Gastrocnemius medialis (tissue), 4 donors: ENCODE data around the gene PTK7. TPM values are rescaled to one million over a fixed set of nuclear protein-coding genes. Genes with fewer than 3 reads are reported as not detected.

ENCODE experiments used
- ATAC-seq, 2 donors: fragments of 150-250 bp; one replicate each; pipeline ENCODE4 v1.9.1; 2016
- DNase-seq, 2 donors: peaks; one replicate each; pipeline ENCODE4 v3.0.0-alpha.2; 2019
- H3K27ac ChIP-seq, 4 donors: fragments of 200-600 bp; sonication (generic); 1 replicate in 1 of 4; 2 replicates in 3 of 4; pipeline ENCODE4 v1.5.1; 2016 to 2018; ENCODE audit warnings: mild to moderate bottlenecking in 2 of 4, moderate library complexity in 1 of 4
- H3K27me3 ChIP-seq, 3 donors: fragments of 200-600 bp; sonication (generic) in 2 of 3; 1 replicate in 1 of 3; 2 replicates in 2 of 3; pipeline versions ENCODE4 v1.5.1 to v1.6.0; 2016 to 2019; ENCODE audit warnings: mild to moderate bottlenecking in 1 of 3, moderate library complexity in 1 of 3
- H3K36me3 ChIP-seq, 2 donors: fragments of 200-600 bp; sonication (generic) in 1 of 2; one replicate each; pipeline ENCODE4 v1.5.1; 2017 to 2018
- H3K4me1 ChIP-seq, 2 donors: fragments of 200-600 bp; sonication (generic) in 1 of 2; one replicate each; pipeline ENCODE4 v1.5.1; 2016 to 2017; ENCODE audit warnings: mild to moderate bottlenecking in 2 of 2
- H3K4me3 ChIP-seq, 4 donors: fragments of 200-600 bp; sonication (generic) in 3 of 4; 1 replicate in 1 of 4; 2 replicates in 3 of 4; pipeline ENCODE4 v1.5.1; 2016 to 2019; ENCODE audit warnings: mild to moderate bottlenecking in 2 of 4
- H3K9me3 ChIP-seq, 3 donors: fragments of 200-600 bp; sonication (generic) in 2 of 3; 1 replicate in 1 of 3; 2 replicates in 2 of 3; pipeline ENCODE4 v1.5.1; 2016 to 2019
- POLR2A ChIP-seq, 2 donors: fragments of 450-650 bp; IDR thresholded peaks; one replicate each; pipeline ENCODE4 v1.6.1; 2017; ENCODE audit warnings: antibody characterized with exemption in 2 of 2, mild to moderate bottlenecking in 2 of 2, moderate library complexity in 2 of 2
- in situ Hi-C, 4 donors: fragments of 200-750 bp; cut with MboI; loops; one replicate each; pipeline versions ENCODE4 v1.15.0 to v1.8.0; 2017; ENCODE audit warnings: low sequenced_read_pairs in 4 of 4
- intact Hi-C: fragments of 100-400 bp; cut with DNase I; formaldehyde crosslinking; loops from one replicate; pipeline ENCODE4 v1.15.1; 2023; ENCODE audit warnings: low total_unique reads
- total RNA-seq, 4 donors: library from RNA; depleted of rRNA; stranded (reverse); fragments of >200 nt; gene quantifications; one replicate each; pipeline versions ENCODE4 v1.1.0 to v1.2.3, GENCODE V29; 2016
- TF ChIP-seq, protein P1 (sequence below), 5 experiments: fragments of 450-650 bp in 3 of 5; fragments of 200-600 bp in 2 of 5; sonication (generic) in 2 of 5; IDR thresholded peaks in 4 of 5; conservative IDR thresholded peaks in 1 of 5; 1 replicate in 4 of 5; 2 replicates in 1 of 5; pipeline ENCODE4 v1.5.1; 2016 to 2019; ENCODE audit warnings: antibody characterized with exemption in 5 of 5, mild to moderate bottlenecking in 3 of 5, moderate library complexity in 3 of 5

Gene PTK7
- total RNA-seq, 4 donors from 2014 or later, result 0.15 to 0.64 (median 0.24) TPM

GRCh38 chr6:43091020-43091419 lies 14.9 kb downstream of the PTK7 start:
- no peak for TF ChIP-seq POLR2A (IDR thresholded peaks at IDR 0.05)
- TF ChIP-seq, protein P1, sequence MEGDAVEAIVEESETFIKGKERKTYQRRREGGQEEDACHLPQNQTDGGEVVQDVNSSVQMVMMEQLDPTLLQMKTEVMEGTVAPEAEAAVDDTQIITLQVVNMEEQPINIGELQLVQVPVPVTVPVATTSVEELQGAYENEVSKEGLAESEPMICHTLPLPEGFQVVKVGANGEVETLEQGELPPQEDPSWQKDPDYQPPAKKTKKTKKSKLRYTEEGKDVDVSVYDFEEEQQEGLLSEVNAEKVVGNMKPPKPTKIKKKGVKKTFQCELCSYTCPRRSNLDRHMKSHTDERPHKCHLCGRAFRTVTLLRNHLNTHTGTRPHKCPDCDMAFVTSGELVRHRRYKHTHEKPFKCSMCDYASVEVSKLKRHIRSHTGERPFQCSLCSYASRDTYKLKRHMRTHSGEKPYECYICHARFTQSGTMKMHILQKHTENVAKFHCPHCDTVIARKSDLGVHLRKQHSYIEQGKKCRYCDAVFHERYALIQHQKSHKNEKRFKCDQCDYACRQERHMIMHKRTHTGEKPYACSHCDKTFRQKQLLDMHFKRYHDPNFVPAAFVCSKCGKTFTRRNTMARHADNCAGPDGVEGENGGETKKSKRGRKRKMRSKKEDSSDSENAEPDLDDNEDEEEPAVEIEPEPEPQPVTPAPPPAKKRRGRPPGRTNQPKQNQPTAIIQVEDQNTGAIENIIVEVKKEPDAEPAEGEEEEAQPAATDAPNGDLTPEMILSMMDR (IDR thresholded peaks at IDR 0.05 in 4 of 5, conservative IDR thresholded peaks at IDR 0.05 in 1 of 5), result no peak
- ATAC-seq (no peak), DNase-seq (no peak)
- Histone ChIP-seq H3K4me1 (no peaks in the 10 kb centered on the region), H3K36me3 (no peaks in the 10 kb centered on the region), H3K27me3 (no peaks in the 10 kb centered on the region), H3K9me3 (no peaks in the 10 kb centered on the region), H3K27ac (no peak overlapping the region), H3K4me3 (no peak overlapping the region)
- in situ Hi-C loops, result no loop called here
- intact Hi-C loops, result no loop called here

DNA sequence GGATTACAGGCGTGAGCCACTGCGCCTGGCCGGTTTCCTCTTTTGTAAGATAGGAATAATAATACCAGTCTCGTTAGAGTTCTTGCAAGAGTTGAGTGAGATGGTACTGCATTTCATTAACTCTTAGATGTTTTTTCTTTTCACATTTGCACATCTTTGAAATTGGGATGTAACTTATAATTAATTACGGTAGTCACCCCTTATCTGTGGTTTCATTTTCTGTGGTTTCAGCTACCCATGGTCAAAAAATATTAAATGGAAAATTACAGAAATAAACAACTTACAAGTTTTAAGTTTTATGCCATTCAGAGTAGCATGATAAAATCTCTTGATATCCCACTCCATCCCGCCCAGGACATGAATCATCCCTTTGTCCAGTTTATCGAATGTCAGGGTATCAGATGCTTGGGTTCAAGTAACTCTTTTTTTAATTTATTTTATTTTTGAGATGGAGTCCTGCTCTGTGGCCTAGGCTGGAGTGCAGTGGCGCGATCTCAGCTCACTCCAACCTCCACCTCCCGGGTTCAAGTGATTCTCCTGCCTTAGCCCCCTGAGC lies 15.4 kb downstream of the PTK7 start:
- intact Hi-C loops, result no loop called here
- H3K27ac ChIP-seq, result no peak overlapping the region
- H3K4me1 ChIP-seq, result no peaks in the 10 kb centered on the region
- no peak overlapping the region for H3K4me3 ChIP-seq
- TF ChIP-seq POLR2A (IDR thresholded peaks at IDR 0.05), result no peak
- TF ChIP-seq, protein P1 (IDR thresholded peaks at IDR 0.05 in 4 of 5, conservative IDR thresholded peaks at IDR 0.05 in 1 of 5), result no peak
- ATAC-seq, result no peak
- no peaks in the 10 kb centered on the region for H3K9me3 ChIP-seq
- no peaks in the 10 kb centered on the region for H3K36me3 ChIP-seq
- H3K27me3 ChIP-seq, result no peaks in the 10 kb centered on the region
- in situ Hi-C loops, result no loop called here
- DNase-seq, result no peak

DNA sequence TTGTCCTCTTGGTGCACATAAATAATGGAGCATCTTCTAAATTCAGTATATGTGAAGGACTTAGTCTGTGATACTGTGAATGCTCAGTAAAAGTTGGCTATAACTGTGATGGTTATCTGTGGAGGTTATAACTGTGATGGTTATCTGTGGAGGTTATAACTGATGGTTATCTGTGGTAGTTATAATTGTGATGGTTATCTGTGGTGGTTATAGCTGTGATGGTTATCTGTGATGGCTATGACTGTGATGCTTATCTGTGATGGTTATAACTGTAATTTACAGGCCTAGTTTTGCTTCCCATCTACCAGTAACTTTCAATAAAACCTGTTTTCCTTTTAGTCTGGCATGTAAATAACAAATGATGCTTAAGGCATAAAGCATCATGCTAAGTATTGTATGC lies 16.5 kb downstream of the PTK7 start:
- ATAC-seq, result no peak
- no peak for DNase-seq
- no peak for TF ChIP-seq POLR2A (IDR thresholded peaks at IDR 0.05)
- TF ChIP-seq, protein P1 (IDR thresholded peaks at IDR 0.05 in 4 of 5, conservative IDR thresholded peaks at IDR 0.05 in 1 of 5), result no peak
- Histone ChIP-seq H3K4me1 (no peaks in the 10 kb centered on the region), H3K4me3 (no peak overlapping the region), H3K9me3 (no peaks in the 10 kb centered on the region), H3K27me3 (no peaks in the 10 kb centered on the region), H3K27ac (no peak overlapping the region), H3K36me3 (no peaks in the 10 kb centered on the region)
- intact Hi-C loops (no loop called here), in situ Hi-C loops (no loop called here)

DNA sequence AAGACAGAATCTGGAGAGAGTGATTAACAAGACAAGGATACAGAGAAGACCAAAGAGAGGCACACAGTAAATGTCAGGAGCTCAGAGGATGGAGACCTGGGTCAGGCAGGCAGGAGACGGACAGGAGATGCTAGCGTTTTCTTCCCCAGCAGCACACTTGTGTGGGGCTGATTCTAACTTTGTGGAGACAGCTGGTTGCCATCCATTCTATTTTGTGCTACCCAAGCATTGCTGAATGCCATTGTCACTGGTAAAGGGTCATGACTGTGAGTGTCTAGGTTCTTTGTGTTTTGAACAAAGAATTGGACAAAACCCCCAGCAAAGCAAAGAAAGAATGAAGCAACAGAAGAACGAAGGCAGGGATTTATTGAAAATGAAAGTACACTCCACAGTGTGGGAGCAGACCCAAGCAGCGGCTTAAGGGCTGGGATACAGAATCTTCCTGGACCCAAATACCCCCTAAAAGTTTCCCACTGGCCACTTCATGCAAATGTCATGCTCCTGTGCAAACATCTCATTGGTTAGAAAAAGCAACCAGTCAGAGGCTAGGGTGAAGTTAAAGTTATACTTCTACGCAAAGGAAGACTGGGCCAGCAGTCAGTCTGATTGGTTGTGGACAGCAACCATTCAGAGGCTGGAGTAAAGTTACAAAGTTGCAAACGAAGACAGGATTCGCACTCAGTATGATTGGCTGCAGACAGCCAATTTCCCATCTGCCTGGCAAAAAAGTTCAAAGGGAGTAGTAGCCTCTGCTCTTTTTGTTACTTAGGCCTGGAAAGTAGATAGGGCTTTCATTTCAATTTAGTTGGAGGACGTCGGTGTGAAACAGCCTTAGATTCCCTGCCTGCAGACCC lies 17.5 kb downstream of the PTK7 start:
- ATAC-seq (peak; percentile 96 to 99), DNase-seq (peak; percentile 37 to 73)
- peak in 1 of 2 donors; percentile 20 for TF ChIP-seq POLR2A (IDR thresholded peaks at IDR 0.05)
- TF ChIP-seq, protein P1 (IDR thresholded peaks at IDR 0.05 in 4 of 5, conservative IDR thresholded peaks at IDR 0.05 in 1 of 5), result no peak
- no peaks in the 10 kb centered on the region for H3K27me3 ChIP-seq
- H3K9me3 ChIP-seq, result no peaks in the 10 kb centered on the region
- H3K27ac ChIP-seq, result peak overlapping the region; percentile 17 to 80 (median 47)
- in situ Hi-C loops, result no loop called here
- no peaks in the 10 kb centered on the region for H3K36me3 ChIP-seq
- no peaks in the 10 kb centered on the region for H3K4me1 ChIP-seq
- H3K4me3 ChIP-seq, result peak overlapping the region; percentile 47 to 60 (median 54)
- intact Hi-C loops, result no loop called here
